DND-41 (cell line): ENCODE data around the gene NR1H3.

ENCODE experiments used
- ATAC-seq: fragments of 200-7000 bp; cut with Tn5 transposase; 3 replicates; pipeline ENCODE4 v1.9.1; 2021; ENCODE audit warnings: low read depth; ENCODE audit not compliant: insufficient read depth
- DNase-seq: peaks from one replicate; pipeline ENCODE4 v3.0.0-alpha.2; 2020
- H2AFZ ChIP-seq: 2 replicates; pipeline ENCODE4 v1.6.0; 2012; ENCODE audit warnings: low read depth, low read length
- H3K27ac ChIP-seq: 2 replicates; pipeline ENCODE4 v1.5.1; 2012; ENCODE audit warnings: low read length, inconsistent platforms
- H3K27me3 ChIP-seq: fragments of 200-600 bp; sonication (generic); 2 replicates; pipeline ENCODE4 v1.6.0; 2012; ENCODE audit warnings: low read length, mild to moderate bottlenecking, inconsistent platforms; ENCODE audit not compliant: insufficient read depth, poor library complexity
- H3K36me3 ChIP-seq: 2 replicates; pipeline ENCODE4 v1.5.1; 2012; ENCODE audit warnings: low read length, inconsistent platforms; ENCODE audit not compliant: insufficient read depth
- H3K4me1 ChIP-seq: 2 replicates; pipeline ENCODE4 v1.5.1; 2012; ENCODE audit warnings: mild to moderate bottlenecking, low read length; ENCODE audit not compliant: insufficient read depth
- H3K4me2 ChIP-seq: 2 replicates; pipeline ENCODE4 v1.6.0; 2012; ENCODE audit warnings: mild to moderate bottlenecking, moderate library complexity, low read length, inconsistent platforms; ENCODE audit not compliant: insufficient read depth
- H3K4me3 ChIP-seq, 2 experiments: fragments of 200-600 bp in 1 of 2; shearing (Covaris generic) in 1 of 2; 2 replicates each; pipeline ENCODE4 v1.5.1; 2012 to 2016; ENCODE audit warnings: inconsistent platforms in 2 of 2, low read length in 2 of 2, mild to moderate bottlenecking in 2 of 2, low read depth in 1 of 2, moderate library complexity in 1 of 2
- H3K79me2 ChIP-seq: 2 replicates; pipeline ENCODE4 v1.6.0; 2012; ENCODE audit warnings: low read length, inconsistent platforms; ENCODE audit not compliant: insufficient read depth
- H3K9ac ChIP-seq: 2 replicates; pipeline ENCODE4 v1.6.0; 2012; ENCODE audit warnings: low read depth, mild to moderate bottlenecking, inconsistent platforms, low read length, moderate library complexity
- H3K9me3 ChIP-seq: 2 replicates; pipeline ENCODE4 v1.5.1; 2012; ENCODE audit warnings: low read length, moderate library complexity, mild to moderate bottlenecking, inconsistent platforms; ENCODE audit not compliant: insufficient read depth, severe bottlenecking
- H4K20me1 ChIP-seq: 2 replicates; pipeline ENCODE4 v1.6.0; 2012; ENCODE audit warnings: low read length; ENCODE audit not compliant: insufficient read depth
- EZH2 ChIP-seq: IDR thresholded peaks from 3 replicates; pipeline ENCODE4 v1.6.1; 2012; ENCODE audit warnings: borderline replicate concordance, low read depth, mild to moderate bottlenecking, moderate library complexity, low read length, inconsistent platforms; ENCODE audit not compliant: severe bottlenecking
- TF ChIP-seq, protein P1 (sequence below): IDR thresholded peaks from 2 replicates; pipeline ENCODE4 v1.5.1; 2012; ENCODE audit warnings: borderline replicate concordance, low read length, moderate library complexity, mild to moderate bottlenecking; ENCODE audit not compliant: poor library complexity, severe bottlenecking; ENCODE audit errors: extremely low read depth

NR1H3 gene

DNA sequence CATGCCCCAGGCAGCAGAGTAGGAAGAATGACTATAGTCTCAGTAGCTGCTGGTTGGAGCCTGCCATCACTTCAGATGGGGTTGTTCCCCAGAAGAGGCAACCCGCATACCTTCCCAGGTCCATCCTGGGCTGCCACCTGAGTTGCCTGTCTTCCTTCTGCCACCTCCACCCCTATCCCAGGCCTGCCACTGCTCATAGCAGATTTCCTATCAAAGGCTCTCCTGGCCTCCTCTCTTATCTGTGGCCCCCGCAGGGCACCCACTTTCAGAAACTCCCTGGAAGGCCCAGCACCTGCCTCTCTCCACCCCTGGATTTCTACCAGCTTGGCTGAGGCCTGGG, 649 bp upstream of the NR1H3 start:
- Histone ChIP-seq H3K4me3 (no peak overlapping the region), H3K79me2 (no peaks in the 10 kb centered on the region), H2AFZ (no peak overlapping the region), H3K4me2 (no peak overlapping the region), H3K4me1 (no peaks in the 10 kb centered on the region), H3K9ac (no peak overlapping the region), H3K9me3 (no peaks in the 10 kb centered on the region), H4K20me1 (no peaks in the 10 kb centered on the region), H3K27ac (no peak overlapping the region), H3K36me3 (no peaks in the 10 kb centered on the region), H3K27me3 (no peaks in the 10 kb centered on the region)
- no peak for ATAC-seq
- no peak for TF ChIP-seq EZH2
- TF ChIP-seq, protein P1, sequence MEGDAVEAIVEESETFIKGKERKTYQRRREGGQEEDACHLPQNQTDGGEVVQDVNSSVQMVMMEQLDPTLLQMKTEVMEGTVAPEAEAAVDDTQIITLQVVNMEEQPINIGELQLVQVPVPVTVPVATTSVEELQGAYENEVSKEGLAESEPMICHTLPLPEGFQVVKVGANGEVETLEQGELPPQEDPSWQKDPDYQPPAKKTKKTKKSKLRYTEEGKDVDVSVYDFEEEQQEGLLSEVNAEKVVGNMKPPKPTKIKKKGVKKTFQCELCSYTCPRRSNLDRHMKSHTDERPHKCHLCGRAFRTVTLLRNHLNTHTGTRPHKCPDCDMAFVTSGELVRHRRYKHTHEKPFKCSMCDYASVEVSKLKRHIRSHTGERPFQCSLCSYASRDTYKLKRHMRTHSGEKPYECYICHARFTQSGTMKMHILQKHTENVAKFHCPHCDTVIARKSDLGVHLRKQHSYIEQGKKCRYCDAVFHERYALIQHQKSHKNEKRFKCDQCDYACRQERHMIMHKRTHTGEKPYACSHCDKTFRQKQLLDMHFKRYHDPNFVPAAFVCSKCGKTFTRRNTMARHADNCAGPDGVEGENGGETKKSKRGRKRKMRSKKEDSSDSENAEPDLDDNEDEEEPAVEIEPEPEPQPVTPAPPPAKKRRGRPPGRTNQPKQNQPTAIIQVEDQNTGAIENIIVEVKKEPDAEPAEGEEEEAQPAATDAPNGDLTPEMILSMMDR, result no peak
- DNase-seq, result no peak

GRCh38 chr11:47258317-47258902, 614 bp downstream of the NR1H3 start:
- H4K20me1 ChIP-seq, result no peaks in the 10 kb centered on the region
- H3K4me1 ChIP-seq, result no peaks in the 10 kb centered on the region
- ATAC-seq (no peak), DNase-seq (no peak)
- TF ChIP-seq, protein P1, result no peak
- no peak for TF ChIP-seq EZH2
- no peaks in the 10 kb centered on the region for H3K27me3 ChIP-seq
- H3K4me3 ChIP-seq, result no peak overlapping the region
- no peak overlapping the region for H3K27ac ChIP-seq
- H3K79me2 ChIP-seq, result no peaks in the 10 kb centered on the region
- H2AFZ ChIP-seq, result no peak overlapping the region
- H3K9ac ChIP-seq, result no peak overlapping the region
- H3K4me2 ChIP-seq, result no peak overlapping the region
- H3K9me3 ChIP-seq, result no peaks in the 10 kb centered on the region
- no peaks in the 10 kb centered on the region for H3K36me3 ChIP-seq

DNA sequence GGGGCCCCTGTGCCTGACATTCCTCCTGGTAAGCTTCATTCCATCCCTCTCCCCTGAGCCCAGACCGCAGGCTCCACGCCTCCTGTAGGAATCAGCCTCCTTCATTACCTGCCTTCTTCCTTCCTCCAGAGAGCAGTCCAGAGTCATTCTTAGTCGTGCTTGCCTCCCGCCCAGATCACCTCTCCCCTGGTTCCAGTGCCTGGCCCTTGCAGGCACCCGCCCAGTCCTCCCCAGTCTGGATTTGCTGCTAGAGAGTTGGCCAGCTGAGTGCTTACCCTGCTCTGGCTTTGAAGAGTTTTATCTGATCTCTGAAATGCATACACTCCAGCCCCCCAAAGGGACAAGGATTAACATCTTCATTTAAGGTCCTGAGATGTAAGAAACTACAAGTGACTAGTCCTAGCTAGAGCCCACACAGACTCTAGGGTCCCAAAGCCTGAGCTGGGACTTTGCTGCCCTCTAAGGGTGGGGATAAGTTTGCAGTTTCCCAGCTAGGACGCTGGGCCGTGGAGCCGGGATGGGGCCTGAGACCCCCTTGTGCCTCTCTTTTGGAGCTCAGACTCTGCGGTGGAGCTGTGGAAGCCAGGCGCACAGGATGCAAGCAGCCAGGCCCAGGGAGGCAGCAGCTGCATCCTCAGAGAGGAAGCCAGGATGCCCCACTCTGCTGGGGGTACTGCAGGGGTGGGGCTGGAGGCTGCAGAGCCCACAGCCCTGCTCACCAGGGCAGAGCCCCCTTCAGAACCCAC, 1.6 kb downstream of the NR1H3 start:
- no peaks in the 10 kb centered on the region for H3K79me2 ChIP-seq
- H3K4me3 ChIP-seq, result no peak overlapping the region
- no peaks in the 10 kb centered on the region for H4K20me1 ChIP-seq
- TF ChIP-seq, protein P1, result peak; percentile 63
- no peak for TF ChIP-seq EZH2
- no peaks in the 10 kb centered on the region for H3K4me1 ChIP-seq
- H3K4me2 ChIP-seq, result no peak overlapping the region
- no peak overlapping the region for H2AFZ ChIP-seq
- H3K27me3 ChIP-seq, result no peaks in the 10 kb centered on the region
- H3K36me3 ChIP-seq, result no peaks in the 10 kb centered on the region
- peak; percentile 89 for ATAC-seq
- H3K9ac ChIP-seq, result no peak overlapping the region
- no peak overlapping the region for H3K27ac ChIP-seq
- no peaks in the 10 kb centered on the region for H3K9me3 ChIP-seq
- DNase-seq, result peak; percentile 48
